DND-41 (cell line): Measurements from ENCODE around the gene PDGFRB.

Source experiments
- ATAC-seq: fragments of 200-7000 bp; cut with Tn5 transposase; 3 replicates; pipeline ENCODE4 v1.9.1; 2021; ENCODE audit warnings: low read depth; ENCODE audit not compliant: insufficient read depth
- DNase-seq: peaks from one replicate; pipeline ENCODE4 v3.0.0-alpha.2; 2020
- H2AFZ ChIP-seq: 2 replicates; pipeline ENCODE4 v1.6.0; 2012; ENCODE audit warnings: low read depth, low read length
- H3K27ac ChIP-seq: 2 replicates; pipeline ENCODE4 v1.5.1; 2012; ENCODE audit warnings: low read length, inconsistent platforms
- H3K27me3 ChIP-seq: fragments of 200-600 bp; sonication (generic); 2 replicates; pipeline ENCODE4 v1.6.0; 2012; ENCODE audit warnings: low read length, mild to moderate bottlenecking, inconsistent platforms; ENCODE audit not compliant: insufficient read depth, poor library complexity
- H3K36me3 ChIP-seq: 2 replicates; pipeline ENCODE4 v1.5.1; 2012; ENCODE audit warnings: low read length, inconsistent platforms; ENCODE audit not compliant: insufficient read depth
- H3K4me1 ChIP-seq: 2 replicates; pipeline ENCODE4 v1.5.1; 2012; ENCODE audit warnings: mild to moderate bottlenecking, low read length; ENCODE audit not compliant: insufficient read depth
- H3K4me2 ChIP-seq: 2 replicates; pipeline ENCODE4 v1.6.0; 2012; ENCODE audit warnings: mild to moderate bottlenecking, moderate library complexity, low read length, inconsistent platforms; ENCODE audit not compliant: insufficient read depth
- H3K4me3 ChIP-seq, 2 experiments: fragments of 200-600 bp in 1 of 2; shearing (Covaris generic) in 1 of 2; 2 replicates each; pipeline ENCODE4 v1.5.1; 2012 to 2016; ENCODE audit warnings: inconsistent platforms in 2 of 2, low read length in 2 of 2, mild to moderate bottlenecking in 2 of 2, low read depth in 1 of 2, moderate library complexity in 1 of 2
- H3K79me2 ChIP-seq: 2 replicates; pipeline ENCODE4 v1.6.0; 2012; ENCODE audit warnings: low read length, inconsistent platforms; ENCODE audit not compliant: insufficient read depth
- H3K9ac ChIP-seq: 2 replicates; pipeline ENCODE4 v1.6.0; 2012; ENCODE audit warnings: low read depth, mild to moderate bottlenecking, inconsistent platforms, low read length, moderate library complexity
- H3K9me3 ChIP-seq: 2 replicates; pipeline ENCODE4 v1.5.1; 2012; ENCODE audit warnings: low read length, moderate library complexity, mild to moderate bottlenecking, inconsistent platforms; ENCODE audit not compliant: insufficient read depth, severe bottlenecking
- H4K20me1 ChIP-seq: 2 replicates; pipeline ENCODE4 v1.6.0; 2012; ENCODE audit warnings: low read length; ENCODE audit not compliant: insufficient read depth
- CTCF ChIP-seq: IDR thresholded peaks from 2 replicates; pipeline ENCODE4 v1.5.1; 2012; ENCODE audit warnings: borderline replicate concordance, low read length, moderate library complexity, mild to moderate bottlenecking; ENCODE audit not compliant: poor library complexity, severe bottlenecking; ENCODE audit errors: extremely low read depth
- EZH2 ChIP-seq: IDR thresholded peaks from 3 replicates; pipeline ENCODE4 v1.6.1; 2012; ENCODE audit warnings: borderline replicate concordance, low read depth, mild to moderate bottlenecking, moderate library complexity, low read length, inconsistent platforms; ENCODE audit not compliant: severe bottlenecking

The PDGFRB gene

GRCh38 chr5:150182774-150183173, 27.1 kb upstream of the PDGFRB start:
- Histone ChIP-seq H3K9ac (no peak overlapping the region), H3K27me3 (peaks cover 13% of the 10 kb centered on the region), H3K79me2 (no peaks in the 10 kb centered on the region), H3K4me3 (no peak overlapping the region), H3K36me3 (no peaks in the 10 kb centered on the region), H3K4me2 (no peak overlapping the region), H3K27ac (no peak overlapping the region), H3K9me3 (no peaks in the 10 kb centered on the region), H2AFZ (no peak overlapping the region), H3K4me1 (no peaks in the 10 kb centered on the region), H4K20me1 (no peaks in the 10 kb centered on the region)
- DNase-seq (no peak), ATAC-seq (no peak)
- TF ChIP-seq CTCF (no peak), EZH2 (no peak)

- no peaks in the 10 kb centered on the region for H3K9me3 ChIP-seq
- H3K27ac ChIP-seq = no peak overlapping the region
- DNase-seq = no peak
- H3K36me3 ChIP-seq = no peaks in the 10 kb centered on the region
- H3K27me3 ChIP-seq = peaks cover 13% of the 10 kb centered on the region
- no peak overlapping the region for H3K9ac ChIP-seq
- H3K4me3 ChIP-seq = no peak overlapping the region
- TF ChIP-seq CTCF (no peak), EZH2 (no peak)
- H3K4me2 ChIP-seq = no peak overlapping the region
- H4K20me1 ChIP-seq = no peaks in the 10 kb centered on the region
- H3K79me2 ChIP-seq = no peaks in the 10 kb centered on the region
- no peak overlapping the region for H2AFZ ChIP-seq
- ATAC-seq = no peak
- H3K4me1 ChIP-seq = no peaks in the 10 kb centered on the region
These were observed 26.3 kb upstream of the PDGFRB start for GRCh38 chr5:150181766-150182545.

- H3K9ac ChIP-seq = no peak overlapping the region
- no peak overlapping the region for H3K27ac ChIP-seq
- H2AFZ ChIP-seq = no peak overlapping the region
- no peak overlapping the region for H3K4me2 ChIP-seq
- ATAC-seq = no peak
- H4K20me1 ChIP-seq = no peaks in the 10 kb centered on the region
- DNase-seq = no peak
- no peaks in the 10 kb centered on the region for H3K79me2 ChIP-seq
- no peak overlapping the region for H3K4me3 ChIP-seq
- no peaks in the 10 kb centered on the region for H3K9me3 ChIP-seq
- H3K36me3 ChIP-seq = no peaks in the 10 kb centered on the region
- no peak for TF ChIP-seq CTCF
- TF ChIP-seq EZH2 = no peak
- peaks cover 9% of the 10 kb centered on the region for H3K27me3 ChIP-seq
- H3K4me1 ChIP-seq = no peaks in the 10 kb centered on the region
These were observed 25.4 kb upstream of the PDGFRB start for GRCh38 chr5:150181027-150181426.
